ENCODE measurements around the gene ARHGEF9. TPM values are rescaled to one million over a fixed set of nuclear protein-coding genes. Genes with fewer than 3 reads are reported as not detected.

The ARHGEF9 gene
- total RNA-seq, 2 experiments from 2014 or later = 12.8 to 21.7 TPM

- no peaks in the 10 kb centered on the region for H3K9me2 ChIP-seq (ENCODE audit: insufficient read depth, low read length)
- TF ChIP-seq CTCF (conservative IDR thresholded peaks at IDR 0.05; ENCODE audit: low read length) (no peak), EZH2phosphoT487 (IDR thresholded peaks at IDR 0.05; ENCODE audit: borderline replicate concordance, low read depth, low read length) (no peak)
- H3K9me3 ChIP-seq (ENCODE audit: low read length) = no peaks in the 10 kb centered on the region
- BruUV-seq (replicated peaks) = no TSS peak
- H2AFZ ChIP-seq (ENCODE audit: low read length) = no peak overlapping the region
- no peaks in the 10 kb centered on the region for H4K20me1 ChIP-seq (ENCODE audit: insufficient read depth, low read length)
- intact Hi-C loops (cut with micrococcal nuclease; ENCODE audit: unreplicated experiment) = no loop called here
- no peak overlapping the region for H3K4me3 ChIP-seq (ENCODE audit: low read depth, low read length, poor library complexity, severe bottlenecking)
- no peak overlapping the region for H3K4me2 ChIP-seq (ENCODE audit: low read length)
- H3K4me1 ChIP-seq (ENCODE audit: insufficient read depth, low read length, poor library complexity, severe bottlenecking) = no peaks in the 10 kb centered on the region
- H3K36me3 ChIP-seq (ENCODE audit: insufficient read depth, low read length) = no peaks in the 10 kb centered on the region
- ChIA-PET POLR2A (no interaction called here), CTCF (ENCODE audit: unreplicated experiment) (no interaction called here)
- no peak for DNase-seq (ENCODE audit: low spot score)
- H3K79me2 ChIP-seq (ENCODE audit: insufficient read depth, low read depth, low read length) = no peaks in the 10 kb centered on the region
- H3K27ac ChIP-seq (ENCODE audit: low read depth, low read length, poor library complexity, severe bottlenecking) = no peak overlapping the region
Measured at GRCh38 chrX:63675716-63676115, 109.3 kb downstream of the ARHGEF9 start.

GRCh38 chrX:63673896-63674295, 111.1 kb downstream of the ARHGEF9 start:
- no TSS peak for BruUV-seq (replicated peaks)
- ChIA-PET POLR2A (interaction anchor here (0.6 kb wide), 1 partner anchor 81 kb away, joined by 3 read pairs; no protein-coding TSS in a partner anchor), CTCF (ENCODE audit: unreplicated experiment) (no interaction called here)
- Histone ChIP-seq H3K27ac (ENCODE audit: low read depth, low read length, poor library complexity, severe bottlenecking) (no peak overlapping the region), H3K4me1 (ENCODE audit: insufficient read depth, low read length, poor library complexity, severe bottlenecking) (no peaks in the 10 kb centered on the region), H3K9me3 (ENCODE audit: low read length) (no peaks in the 10 kb centered on the region), H3K4me2 (ENCODE audit: low read length) (no peak overlapping the region), H3K9me2 (ENCODE audit: insufficient read depth, low read length) (no peaks in the 10 kb centered on the region), H3K36me3 (ENCODE audit: insufficient read depth, low read length) (no peaks in the 10 kb centered on the region), H4K20me1 (ENCODE audit: insufficient read depth, low read length) (no peaks in the 10 kb centered on the region), H3K4me3 (ENCODE audit: low read depth, low read length, poor library complexity, severe bottlenecking) (no peak overlapping the region), H2AFZ (ENCODE audit: low read length) (no peak overlapping the region), H3K79me2 (ENCODE audit: insufficient read depth, low read depth, low read length) (no peaks in the 10 kb centered on the region)
- TF ChIP-seq EZH2phosphoT487 (IDR thresholded peaks at IDR 0.05; ENCODE audit: borderline replicate concordance, low read depth, low read length) (no peak), CTCF (conservative IDR thresholded peaks at IDR 0.05; ENCODE audit: low read length) (no peak)
- intact Hi-C loops (cut with micrococcal nuclease; ENCODE audit: unreplicated experiment) = no loop called here
- no peak for DNase-seq (ENCODE audit: low spot score)

GRCh38 chrX:63664741-63665140, 120.3 kb downstream of the ARHGEF9 start:
- H3K4me2 ChIP-seq (ENCODE audit: low read length) = no peak overlapping the region
- intact Hi-C loops (cut with micrococcal nuclease; ENCODE audit: unreplicated experiment) = no loop called here
- ChIA-PET CTCF (ENCODE audit: unreplicated experiment) (no interaction called here), POLR2A (interaction anchor here (1.0 kb wide), 1 partner anchor 10 kb away, joined by 4 read pairs; no protein-coding TSS in a partner anchor)
- no peaks in the 10 kb centered on the region for H3K79me2 ChIP-seq (ENCODE audit: insufficient read depth, low read depth, low read length)
- no peaks in the 10 kb centered on the region for H3K4me1 ChIP-seq (ENCODE audit: insufficient read depth, low read length, poor library complexity, severe bottlenecking)
- no peak overlapping the region for H2AFZ ChIP-seq (ENCODE audit: low read length)
- no peaks in the 10 kb centered on the region for H4K20me1 ChIP-seq (ENCODE audit: insufficient read depth, low read length)
- no peaks in the 10 kb centered on the region for H3K9me3 ChIP-seq (ENCODE audit: low read length)
- DNase-seq (ENCODE audit: low spot score) = no peak
- H3K27ac ChIP-seq (ENCODE audit: low read depth, low read length, poor library complexity, severe bottlenecking) = no peak overlapping the region
- H3K9me2 ChIP-seq (ENCODE audit: insufficient read depth, low read length) = no peaks in the 10 kb centered on the region
- no peaks in the 10 kb centered on the region for H3K36me3 ChIP-seq (ENCODE audit: insufficient read depth, low read length)
- no TSS peak for BruUV-seq (replicated peaks)
- TF ChIP-seq EZH2phosphoT487 (IDR thresholded peaks at IDR 0.05; ENCODE audit: borderline replicate concordance, low read depth, low read length) (no peak), CTCF (conservative IDR thresholded peaks at IDR 0.05; ENCODE audit: low read length) (no peak)
- no peak overlapping the region for H3K4me3 ChIP-seq (ENCODE audit: low read depth, low read length, poor library complexity, severe bottlenecking)

Measured in OCI-LY7 (cell line).